ENCODE data around the gene ABTB1.
"Not testable (repeated sequence)": the region's sequence is repeated elsewhere in the genome, so short reads cannot be mapped to it uniquely, and the experiment has no call there.

Gene ABTB1

DNA sequence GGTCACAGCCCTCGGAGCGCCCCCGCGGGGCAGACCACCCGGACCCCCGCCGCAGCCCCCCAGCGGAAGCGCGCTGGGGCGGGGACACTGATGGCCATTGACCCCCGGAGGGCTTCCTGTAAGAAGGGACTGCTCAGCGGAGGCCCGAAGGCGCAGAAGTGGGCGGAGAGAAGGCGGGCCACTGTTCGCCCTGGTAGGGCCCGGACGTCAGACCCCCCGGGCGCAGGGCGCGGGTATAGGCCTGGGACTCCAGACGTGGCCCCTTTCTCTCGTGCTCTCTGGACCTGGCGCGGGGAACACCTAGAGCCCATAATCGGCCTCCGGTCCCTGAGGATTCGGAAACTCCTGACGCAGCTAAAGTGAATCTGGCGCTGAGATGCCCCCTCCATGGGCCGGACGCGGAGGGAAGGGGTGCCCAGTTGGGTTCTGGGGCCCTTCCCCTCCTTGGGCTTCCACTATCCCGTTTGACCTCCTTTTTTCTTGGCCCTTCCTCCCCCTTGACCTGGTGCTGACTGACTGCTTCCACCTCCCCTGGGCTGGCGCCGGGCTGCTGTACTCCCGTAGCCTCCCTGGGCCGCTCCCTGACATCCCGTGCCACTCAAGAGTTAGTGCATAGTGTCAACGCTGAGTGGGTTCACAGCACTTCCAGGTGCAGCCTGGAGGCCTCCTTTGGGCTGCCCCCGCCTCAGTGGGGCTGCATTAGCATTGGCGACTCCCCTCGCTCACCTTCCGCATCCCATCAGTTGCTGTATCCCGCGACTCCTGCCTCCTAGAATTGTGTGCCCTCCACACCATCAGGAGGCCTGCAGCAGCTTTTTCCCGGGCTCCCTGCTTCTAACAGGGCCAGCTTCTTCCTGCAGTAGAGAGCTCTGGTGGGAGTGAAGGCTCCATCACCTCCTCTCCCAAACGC is 694 bp downstream of the ABTB1 start:
- DNase-seq = peak; percentile 34

DNA sequence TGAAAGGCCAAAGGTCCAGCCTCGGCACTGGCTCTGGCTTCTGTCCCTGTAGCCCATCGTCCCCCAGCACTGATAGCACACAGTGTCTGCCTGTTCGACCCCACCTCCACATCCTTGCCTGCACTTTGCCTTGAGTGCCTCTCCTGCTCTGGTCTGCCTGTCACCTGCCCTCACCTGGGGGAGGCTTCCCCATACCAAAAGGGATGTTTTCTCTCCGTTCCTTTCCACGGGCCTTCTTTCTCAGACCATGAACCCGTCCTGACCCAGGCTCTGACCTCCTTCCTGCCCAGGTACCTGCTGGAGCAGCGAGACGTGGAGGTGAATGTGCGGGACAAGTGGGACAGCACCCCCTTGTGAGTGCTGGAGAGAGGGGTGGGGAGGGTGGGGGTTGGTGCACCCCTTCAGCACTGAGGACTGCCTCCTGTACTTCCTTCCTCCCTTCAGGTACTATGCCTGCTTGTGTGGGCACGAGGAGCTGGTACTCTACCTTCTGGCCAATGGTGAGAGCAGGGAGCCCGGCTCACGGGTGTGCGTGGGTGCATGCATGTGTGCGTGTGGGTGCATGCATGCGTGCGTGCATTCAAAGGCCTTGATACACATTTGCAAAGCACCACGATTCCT is 1.5 kb downstream of the ABTB1 start:
- DNase-seq = peak; percentile 36

- DNase-seq = peak; percentile 31
These were observed 2.0 kb downstream of the ABTB1 start for GRCh38 chr3:127674790-127675189.

DNA sequence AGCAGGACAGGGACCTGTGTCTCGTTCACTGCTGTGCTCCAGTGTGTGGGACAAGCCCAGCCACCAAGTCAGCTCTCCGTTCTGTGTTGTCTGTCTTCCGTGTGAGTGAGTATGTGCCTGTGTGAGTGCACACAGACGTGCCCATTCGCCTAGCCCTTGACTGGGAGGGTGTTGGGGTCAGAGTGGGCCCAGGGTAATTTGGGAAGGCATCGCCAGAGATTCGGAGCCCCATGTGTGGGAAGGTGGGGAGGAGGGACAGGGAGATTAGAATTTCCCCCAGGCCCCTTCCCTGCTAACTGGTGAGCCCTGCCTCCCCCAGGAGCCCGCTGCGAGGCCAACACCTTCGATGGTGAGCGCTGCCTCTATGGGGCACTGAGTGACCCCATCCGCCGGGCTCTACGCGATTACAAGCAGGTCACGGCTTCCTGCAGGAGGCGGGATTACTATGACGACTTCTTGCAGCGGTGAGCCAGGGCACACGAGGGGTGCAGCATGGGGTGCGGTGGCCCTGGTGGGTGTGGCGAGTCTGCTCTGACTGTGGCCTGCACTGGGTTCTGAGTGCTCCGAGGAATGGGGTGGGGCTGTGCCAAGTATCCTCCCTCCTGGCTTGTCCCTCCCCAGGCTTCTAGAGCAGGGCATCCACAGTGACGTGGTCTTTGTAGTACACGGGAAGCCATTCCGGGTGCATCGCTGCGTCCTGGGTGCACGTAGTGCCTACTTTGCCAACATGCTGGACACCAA is 3.1 kb downstream of the ABTB1 start:
- DNase-seq = peak; percentile 38

GRCh38 chr3:127676456-127676855 is 3.7 kb downstream of the ABTB1 start:
- peak; percentile 35 for DNase-seq

GRCh38 chr3:127676921-127677351 is 4.2 kb downstream of the ABTB1 start:
- DNase-seq = peak; percentile 32

DNA sequence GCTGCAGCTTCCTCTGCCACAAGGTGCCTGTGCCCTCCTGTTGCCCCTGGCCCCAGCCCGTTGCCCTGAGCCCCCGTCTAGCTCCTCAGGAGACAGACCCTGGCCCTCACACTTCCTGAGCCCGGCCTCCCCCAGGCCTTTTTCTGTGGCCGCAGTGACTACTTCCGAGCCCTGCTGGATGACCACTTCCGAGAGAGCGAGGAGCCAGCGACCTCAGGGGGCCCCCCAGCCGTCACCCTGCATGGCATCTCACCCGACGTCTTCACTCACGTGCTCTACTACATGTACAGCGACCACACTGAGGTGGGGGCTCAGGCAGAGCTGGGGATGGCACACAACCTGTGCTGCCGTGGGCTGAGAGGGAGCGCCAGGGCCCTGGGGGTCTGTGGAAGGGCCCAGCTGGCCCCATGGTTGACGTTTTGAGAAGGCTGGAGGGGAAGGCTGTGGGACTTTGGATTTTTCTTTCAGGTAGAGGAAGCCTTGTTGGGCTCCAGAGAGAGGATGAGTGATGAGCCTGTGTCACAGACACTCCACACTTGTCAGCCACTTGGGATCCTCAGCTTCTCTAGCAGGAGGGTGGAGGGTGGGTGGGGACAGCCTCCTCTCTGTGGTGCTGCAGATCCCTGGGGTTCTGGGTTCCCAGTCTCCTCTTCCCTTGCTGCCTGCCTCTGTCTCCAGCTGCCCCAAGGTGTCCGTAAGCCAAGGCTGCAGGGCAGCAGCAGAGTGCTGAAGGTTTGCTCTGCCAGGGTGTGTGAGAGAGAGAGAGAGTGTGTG is 5.0 kb downstream of the ABTB1 start:
- DNase-seq = peak; percentile 29

GRCh38 chr3:127678315-127678599 is 5.5 kb downstream of the ABTB1 start:
- peak; percentile 37 for DNase-seq

GRCh38 chr3:127678611-127679533 is 6.1 kb downstream of the ABTB1 start:
- peak; percentile 34 for DNase-seq

DNA sequence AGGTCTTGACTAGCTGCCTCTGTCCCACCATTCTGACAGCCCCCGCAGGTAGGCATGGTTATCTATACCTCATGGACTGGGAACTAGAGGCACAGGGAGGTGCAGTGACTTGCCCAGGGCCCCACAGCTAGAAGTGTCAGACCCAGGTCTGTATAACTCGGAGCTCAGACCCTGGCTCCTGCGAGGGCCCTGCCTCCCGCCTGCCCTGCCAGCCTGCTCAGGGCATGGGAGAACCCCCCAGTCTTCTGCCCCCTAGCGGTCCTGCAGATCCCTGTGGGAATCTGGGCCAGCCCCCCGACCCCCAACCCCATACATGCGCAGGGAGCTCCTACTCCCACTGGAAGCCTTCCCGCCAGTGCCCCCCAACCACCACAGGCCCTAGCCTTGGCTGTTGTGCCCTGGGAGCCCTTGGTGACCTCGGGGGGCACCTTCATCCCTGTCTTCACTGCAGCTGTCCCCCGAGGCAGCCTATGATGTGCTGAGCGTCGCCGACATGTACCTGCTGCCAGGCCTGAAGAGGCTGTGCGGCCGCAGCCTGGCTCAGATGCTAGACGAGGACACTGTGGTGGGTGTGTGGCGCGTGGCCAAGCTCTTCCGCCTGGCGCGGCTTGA is 6.9 kb downstream of the ABTB1 start:
- DNase-seq = peak; percentile 34

GRCh38 chr3:127680146-127680661 is 7.5 kb downstream of the ABTB1 start:
- DNase-seq = no peak

GRCh38 chr3:127680798-127681221 is 8.1 kb downstream of the ABTB1 start:
- DNase-seq = no peak

GRCh38 chr3:127682175-127682554 is 9.4 kb downstream of the ABTB1 start:
- not testable (repeated sequence) for DNase-seq

- DNase-seq = no peak
These were observed 9.8 kb downstream of the ABTB1 start for GRCh38 chr3:127682561-127682960.

- peak; percentile 39 for DNase-seq
These were observed 12.3 kb downstream of the ABTB1 start for GRCh38 chr3:127684871-127685707.

DNA sequence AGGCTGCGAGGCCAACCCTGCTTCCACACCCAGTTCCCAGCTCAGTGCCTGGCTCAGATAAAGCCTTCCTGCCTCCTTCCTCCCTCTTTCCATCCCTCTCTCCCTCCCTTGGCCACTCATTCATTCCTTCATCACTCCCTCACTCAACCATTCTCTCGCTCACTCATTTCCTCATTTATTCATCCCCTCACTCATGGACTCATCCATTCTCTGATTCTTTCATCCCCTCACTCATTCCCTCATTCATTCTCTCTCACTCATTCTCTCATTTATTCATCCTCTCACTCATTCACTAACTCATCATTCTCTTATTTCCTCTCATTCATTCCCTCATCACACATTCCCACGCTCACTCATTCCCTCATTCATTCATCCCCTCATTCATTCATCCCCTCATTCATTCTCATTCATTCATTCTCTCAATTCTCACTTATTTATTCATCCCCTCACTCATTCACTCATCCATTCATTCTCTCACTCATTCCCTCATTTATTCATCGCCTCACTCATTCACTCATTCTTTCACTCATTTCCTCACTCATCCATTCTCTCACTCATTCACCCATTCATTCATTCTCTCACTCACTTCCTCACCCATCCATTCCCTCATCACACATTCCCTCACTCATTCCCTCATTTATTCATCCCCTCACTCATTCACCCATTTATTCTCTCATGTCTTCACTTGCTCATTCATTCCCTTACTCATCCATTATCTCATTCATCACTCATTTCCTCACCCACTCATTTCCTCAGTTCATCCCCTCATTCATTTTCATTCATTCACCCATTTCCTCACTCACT is 13.2 kb downstream of the ABTB1 start:
- no peak for DNase-seq

GRCh38 chr3:127686512-127686894 is 13.8 kb downstream of the ABTB1 start:
- DNase-seq = no peak

DNA sequence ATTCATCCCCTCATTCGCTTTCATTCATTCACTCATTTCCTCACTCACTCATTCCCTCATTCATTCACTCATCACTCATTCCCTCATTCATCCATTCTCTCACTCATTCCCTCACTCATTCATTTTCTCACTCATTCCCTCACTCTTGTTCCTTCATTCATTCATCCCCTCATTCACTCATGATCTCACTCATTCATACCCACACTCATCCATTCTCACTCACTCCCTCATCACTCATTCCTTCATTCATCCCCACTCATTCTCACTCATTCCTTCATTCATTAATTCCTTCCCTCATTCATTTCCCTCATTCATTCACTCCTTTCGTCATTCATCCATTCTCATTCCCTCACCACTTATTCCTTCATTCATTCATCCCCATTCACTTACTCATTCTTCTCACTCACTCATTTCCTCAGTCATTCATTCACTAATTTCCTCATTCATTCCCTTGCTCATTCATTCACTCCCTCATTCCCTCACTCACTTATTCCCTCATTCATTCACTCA is 14.5 kb downstream of the ABTB1 start:
- DNase-seq = no peak

DNA sequence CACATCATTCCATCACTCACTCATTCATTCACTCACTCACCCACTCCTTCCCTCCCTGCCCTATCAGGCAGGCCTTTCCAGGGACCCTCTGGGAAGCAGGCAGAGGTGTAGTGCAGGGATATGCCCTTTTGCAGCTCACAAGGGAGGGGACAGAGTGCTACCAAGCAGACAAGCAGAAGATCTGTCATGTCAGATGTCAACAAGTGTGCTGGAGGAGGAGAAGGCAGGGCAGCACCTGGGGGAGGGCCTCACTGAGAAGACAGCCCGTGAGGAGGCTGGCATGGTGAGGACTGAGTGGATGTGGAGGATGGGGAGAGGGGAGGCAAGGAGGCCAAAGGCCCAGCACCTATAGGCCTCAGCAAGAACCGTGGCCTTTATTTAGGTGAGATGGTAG is 15.3 kb downstream of the ABTB1 start:
- DNase-seq = no peak

All from right forelimb (tissue), 1 donor.